BJ (cell line): ENCODE results near the gene FOXM1. TPM values are rescaled to one million over a fixed set of nuclear protein-coding genes. Genes with fewer than 3 reads are reported as not detected.
A peak's percentile ranks its signal among the peaks of the same experiment; 100 is the strongest.

Experiments
- CTCF ChIA-PET: fragments of 350-600 bp; formaldehyde crosslinking; extraction: SDS; loops from one replicate; lab custom pipeline; 2021; ENCODE audit warnings: antibody characterized with exemption, inconsistent platforms; lab: Yijun Ruan, JAX
- POLR2A ChIA-PET: fragments of 300-600 bp; sonication (Branson Sonifier 250); formaldehyde crosslinking; extraction: SDS; loops from one replicate; lab custom pipeline; 2021; ENCODE audit warnings: antibody characterized with exemption; lab: Charles Lee
- DNase-seq: peaks from one replicate; pipeline ENCODE4 v3.0.0-alpha.2; 2011; ENCODE audit warnings: low read depth
- H3K27me3 ChIP-seq: 2 replicates; pipeline ENCODE4 v1.6.0; 2011; ENCODE audit warnings: low read length; ENCODE audit not compliant: control insufficient read depth, insufficient read depth
- H3K36me3 ChIP-seq: 2 replicates; pipeline ENCODE4 v1.5.1; 2011; ENCODE audit warnings: low read length; ENCODE audit not compliant: control insufficient read depth, insufficient read depth
- H3K4me3 ChIP-seq: 2 replicates; pipeline ENCODE4 v1.5.1; 2011; ENCODE audit warnings: low read depth, mild to moderate bottlenecking, control low read depth, low read length
- polyA minus RNA-seq: library from RNA; depleted of rRNA, polyadenylated mRNA; stranded (reverse); fragments of >200 nt; gene quantifications from 2 replicates; pipeline ENCODE4 v1.2.3, GENCODE V29; 2011; rRNA and poly(A)+ RNA removed
- polyA plus RNA-seq: library from polyadenylated mRNA; depleted of rRNA; stranded (reverse); fragments of >200 nt; gene quantifications from 2 replicates; pipeline ENCODE4 v1.2.3, GENCODE V29; 2011; rRNA removed
- TF ChIP-seq, protein P1 (sequence below): IDR thresholded peaks from 2 replicates; pipeline ENCODE4 v1.5.1; 2011; ENCODE audit warnings: low read depth, mild to moderate bottlenecking, control low read depth, inconsistent platforms, low read length, moderate library complexity; ENCODE audit not compliant: insufficient read depth

Gene FOXM1, protein sequence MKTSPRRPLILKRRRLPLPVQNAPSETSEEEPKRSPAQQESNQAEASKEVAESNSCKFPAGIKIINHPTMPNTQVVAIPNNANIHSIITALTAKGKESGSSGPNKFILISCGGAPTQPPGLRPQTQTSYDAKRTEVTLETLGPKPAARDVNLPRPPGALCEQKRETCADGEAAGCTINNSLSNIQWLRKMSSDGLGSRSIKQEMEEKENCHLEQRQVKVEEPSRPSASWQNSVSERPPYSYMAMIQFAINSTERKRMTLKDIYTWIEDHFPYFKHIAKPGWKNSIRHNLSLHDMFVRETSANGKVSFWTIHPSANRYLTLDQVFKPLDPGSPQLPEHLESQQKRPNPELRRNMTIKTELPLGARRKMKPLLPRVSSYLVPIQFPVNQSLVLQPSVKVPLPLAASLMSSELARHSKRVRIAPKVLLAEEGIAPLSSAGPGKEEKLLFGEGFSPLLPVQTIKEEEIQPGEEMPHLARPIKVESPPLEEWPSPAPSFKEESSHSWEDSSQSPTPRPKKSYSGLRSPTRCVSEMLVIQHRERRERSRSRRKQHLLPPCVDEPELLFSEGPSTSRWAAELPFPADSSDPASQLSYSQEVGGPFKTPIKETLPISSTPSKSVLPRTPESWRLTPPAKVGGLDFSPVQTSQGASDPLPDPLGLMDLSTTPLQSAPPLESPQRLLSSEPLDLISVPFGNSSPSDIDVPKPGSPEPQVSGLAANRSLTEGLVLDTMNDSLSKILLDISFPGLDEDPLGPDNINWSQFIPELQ
- polyA plus RNA-seq (15.2 and 26.6 TPM in 2 replicates), polyA minus RNA-seq (13.0 and 22.3 TPM in 2 replicates)

DNA sequence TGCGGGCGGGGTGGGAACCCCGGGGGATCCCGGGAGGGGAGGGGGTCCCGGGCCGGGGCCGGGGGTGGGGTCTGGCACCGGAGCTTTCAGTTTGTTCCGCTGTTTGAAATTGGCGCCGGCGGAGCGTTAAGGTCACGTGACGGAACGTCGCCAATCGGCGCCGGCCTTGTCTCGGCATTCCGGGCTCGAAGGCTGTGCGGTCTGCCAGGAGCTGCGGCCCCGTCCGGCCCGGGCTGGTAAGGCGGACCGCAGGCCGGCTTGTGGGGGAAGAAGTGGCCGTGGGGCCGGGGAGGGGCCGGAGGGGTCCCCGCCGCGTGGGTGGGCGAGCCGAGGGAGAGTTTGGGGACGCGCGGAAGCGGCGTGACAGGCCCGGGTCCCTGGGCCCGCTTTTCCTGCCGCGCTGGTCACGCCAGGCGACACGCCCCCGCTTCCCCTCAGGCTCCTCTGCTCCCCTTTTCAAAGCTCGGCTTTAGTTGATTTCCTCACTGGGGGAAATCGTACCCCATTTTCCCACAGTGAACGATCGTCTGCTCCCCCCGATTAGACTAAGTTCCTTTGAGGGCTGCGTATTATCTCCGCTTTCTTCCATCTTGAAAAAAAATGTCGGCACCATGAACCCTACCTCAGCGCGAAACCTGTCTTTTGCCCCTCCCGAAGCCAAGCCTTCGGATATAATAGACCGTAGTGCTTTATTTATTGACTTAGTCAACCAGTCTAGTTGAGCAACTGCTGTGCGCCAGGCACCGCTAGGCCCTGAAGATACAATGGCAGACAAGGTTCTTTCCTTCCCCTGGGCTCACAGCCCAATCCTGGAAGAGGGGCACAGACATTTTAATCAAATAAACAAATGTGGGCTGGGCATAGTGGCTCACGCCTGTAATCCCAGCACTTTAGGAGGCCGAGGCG is at the start of gene FOXM1, which contains the start of gene RHNO1:
Gene FOXM1 (minus strand): TSS at position 128 of the 906 bp plus-strand sequence. CDS start 2,696 bp downstream, outside the sequence.
Gene RHNO1 (plus strand): TSS at position 177 of the 906 bp plus-strand sequence. CDS start 8,144 bp downstream, outside the sequence.
- TF ChIP-seq, protein P1, sequence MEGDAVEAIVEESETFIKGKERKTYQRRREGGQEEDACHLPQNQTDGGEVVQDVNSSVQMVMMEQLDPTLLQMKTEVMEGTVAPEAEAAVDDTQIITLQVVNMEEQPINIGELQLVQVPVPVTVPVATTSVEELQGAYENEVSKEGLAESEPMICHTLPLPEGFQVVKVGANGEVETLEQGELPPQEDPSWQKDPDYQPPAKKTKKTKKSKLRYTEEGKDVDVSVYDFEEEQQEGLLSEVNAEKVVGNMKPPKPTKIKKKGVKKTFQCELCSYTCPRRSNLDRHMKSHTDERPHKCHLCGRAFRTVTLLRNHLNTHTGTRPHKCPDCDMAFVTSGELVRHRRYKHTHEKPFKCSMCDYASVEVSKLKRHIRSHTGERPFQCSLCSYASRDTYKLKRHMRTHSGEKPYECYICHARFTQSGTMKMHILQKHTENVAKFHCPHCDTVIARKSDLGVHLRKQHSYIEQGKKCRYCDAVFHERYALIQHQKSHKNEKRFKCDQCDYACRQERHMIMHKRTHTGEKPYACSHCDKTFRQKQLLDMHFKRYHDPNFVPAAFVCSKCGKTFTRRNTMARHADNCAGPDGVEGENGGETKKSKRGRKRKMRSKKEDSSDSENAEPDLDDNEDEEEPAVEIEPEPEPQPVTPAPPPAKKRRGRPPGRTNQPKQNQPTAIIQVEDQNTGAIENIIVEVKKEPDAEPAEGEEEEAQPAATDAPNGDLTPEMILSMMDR: peak; percentile 23; the same call in 1 of the 2 replicates
- Histone ChIP-seq H3K4me3 (peak within 1 kb of the TSS; percentile 70), H3K27me3 (no peaks in the 10 kb centered on the region), H3K36me3 (no peaks in the 10 kb centered on the region; the same call in 1 of the 2 replicates)
- CTCF ChIA-PET: interaction anchor here (0.9 to 1.7 kb wide), 4 partner anchors 32 to 195 kb away, joined by 3 to 5 read pairs (median 4); no protein-coding TSS in a partner anchor
- POLR2A ChIA-PET: no interaction called here
- DNase-seq: no peak

DNA sequence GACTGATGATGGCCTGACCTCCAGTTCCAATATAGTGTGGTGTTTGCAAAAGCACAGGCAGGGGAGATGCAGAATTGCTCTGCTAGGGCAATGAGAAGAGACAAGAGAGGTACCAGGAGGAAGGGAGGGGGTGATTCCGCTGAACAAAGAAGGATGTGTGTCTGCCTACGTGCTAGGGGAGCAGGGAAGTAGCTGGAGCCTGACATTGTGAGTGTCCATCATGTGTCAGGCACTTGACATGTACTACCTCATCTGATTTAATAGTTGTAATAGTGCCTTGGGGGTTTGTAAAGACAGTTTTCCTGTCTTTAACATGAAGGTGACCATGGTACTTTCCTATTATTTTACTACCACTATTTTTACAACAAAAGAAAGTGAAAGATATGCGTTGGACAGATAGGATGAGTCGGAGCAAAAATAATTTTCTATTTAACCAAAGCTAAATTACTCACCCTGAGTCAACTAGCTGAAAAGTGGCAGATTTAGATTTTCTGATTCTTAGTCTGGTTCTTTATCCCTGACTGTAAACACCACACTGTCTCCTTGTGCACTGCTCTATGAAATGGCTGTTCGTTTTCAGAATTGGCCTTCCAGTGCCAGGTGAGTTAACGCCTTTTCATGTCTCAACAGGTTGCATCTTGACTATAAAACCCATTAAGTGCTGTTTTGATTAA is 48.5 kb upstream of the FOXM1 start:
- ChIA-PET CTCF (interaction anchor here (1.7 kb wide), 1 partner anchor 8 kb away, joined by 6 read pairs; no protein-coding TSS in a partner anchor), POLR2A (no interaction called here)
- Histone ChIP-seq H3K36me3 (peaks cover 13% of the 10 kb centered on the region), H3K27me3 (no peaks in the 10 kb centered on the region), H3K4me3 (no peak overlapping the region)
- TF ChIP-seq, protein P1: no peak
- no peak for DNase-seq

DNA sequence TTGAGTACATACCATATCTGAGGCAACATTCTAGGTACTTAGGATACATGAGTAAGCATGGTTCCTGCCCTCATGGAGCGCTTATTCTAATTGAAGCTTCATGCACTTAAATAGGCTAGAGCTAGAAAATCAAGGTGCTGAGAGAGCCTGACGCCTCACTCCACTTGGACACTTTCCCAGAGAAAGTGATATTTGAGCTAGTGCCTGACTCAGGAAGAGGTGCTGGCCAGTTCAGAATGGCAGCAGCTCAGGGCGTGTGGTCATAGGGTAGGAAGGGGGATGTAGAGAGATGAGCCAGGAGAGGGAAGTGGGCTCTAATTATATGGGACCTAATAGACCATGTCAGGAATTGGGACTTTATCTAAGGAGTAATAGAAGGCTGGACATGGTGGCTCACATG is 47.0 kb upstream of the FOXM1 start:
- POLR2A ChIA-PET: no interaction called here
- no peak overlapping the region for H3K4me3 ChIP-seq
- TF ChIP-seq, protein P1: no peak
- CTCF ChIA-PET: interaction anchor here (1.6 kb wide), 1 partner anchor 110 kb away, joined by 4 read pairs; no protein-coding TSS in a partner anchor
- H3K36me3 ChIP-seq: peaks cover 13% of the 10 kb centered on the region
- DNase-seq: no peak
- no peaks in the 10 kb centered on the region for H3K27me3 ChIP-seq

DNA sequence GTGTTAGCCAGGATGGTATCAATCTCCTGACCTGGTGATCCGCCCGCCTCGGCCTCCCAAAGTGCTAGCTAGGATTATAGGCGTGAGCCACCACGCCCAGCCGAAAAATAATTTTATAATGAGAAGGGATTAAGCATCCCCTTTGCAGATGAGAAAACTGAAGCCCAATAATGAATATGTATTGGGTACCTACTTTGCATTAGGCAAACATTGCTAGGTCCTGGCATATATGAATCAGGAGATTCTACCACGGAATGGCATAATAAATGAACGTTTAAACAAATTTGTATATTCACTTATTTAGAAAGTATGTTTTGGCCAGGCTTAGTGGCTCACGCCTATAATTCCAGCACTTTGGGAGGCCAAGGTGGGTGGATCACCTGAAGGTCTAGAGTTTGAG is 46.1 kb upstream of the FOXM1 start:
- POLR2A ChIA-PET: no interaction called here

More for the DNA sequence above, 46.1 kb upstream of the FOXM1 start:
- no peak for DNase-seq
- no peak overlapping the region for H3K4me3 ChIP-seq
- no peaks in the 10 kb centered on the region for H3K27me3 ChIP-seq
- CTCF ChIA-PET: interaction anchor here (1.6 kb wide), 1 partner anchor 111 kb away, joined by 4 read pairs; no protein-coding TSS in a partner anchor
- H3K36me3 ChIP-seq: peaks cover 13% of the 10 kb centered on the region
- TF ChIP-seq, protein P1: no peak
